ENCODE measurements around the gene COL11A1.
"Not testable (repeated sequence)": the region's sequence is repeated elsewhere in the genome, so short reads cannot be mapped to it uniquely, and the experiment has no call there.

Gene COL11A1

GRCh38 chr1:103075316-103076000 is 32.9 kb downstream of the COL11A1 start:
- DNase-seq: no peak

GRCh38 chr1:103074224-103074623 is 34.1 kb downstream of the COL11A1 start:
- DNase-seq: no peak

- DNase-seq: no peak
Observed at GRCh38 chr1:103069201-103069600, 39.1 kb downstream of the COL11A1 start.

- no peak for DNase-seq
Observed at GRCh38 chr1:103063921-103064320, 44.4 kb downstream of the COL11A1 start.

- no peak for DNase-seq
Observed at GRCh38 chr1:103058391-103058790, 49.9 kb downstream of the COL11A1 start.

GRCh38 chr1:103056423-103056822 is 51.9 kb downstream of the COL11A1 start:
- DNase-seq: no peak

- DNase-seq: not testable (repeated sequence)
Observed at GRCh38 chr1:103028110-103028509, 80.2 kb downstream of the COL11A1 start.

GRCh38 chr1:103025858-103026409 is 82.4 kb downstream of the COL11A1 start:
- no peak for DNase-seq

- no peak for DNase-seq
Observed at GRCh38 chr1:103024051-103024450, 84.3 kb downstream of the COL11A1 start.

GRCh38 chr1:103002005-103002404 is 106.3 kb downstream of the COL11A1 start:
- DNase-seq: no peak

GRCh38 chr1:102978874-102979273 is 129.4 kb downstream of the COL11A1 start:
- no peak for DNase-seq

- no peak for DNase-seq
Observed at GRCh38 chr1:102977292-102977691, 131.0 kb downstream of the COL11A1 start.

GRCh38 chr1:102970496-102971078 is 137.7 kb downstream of the COL11A1 start:
- DNase-seq: no peak

- no peak for DNase-seq
Observed at GRCh38 chr1:102967786-102968185, 140.5 kb downstream of the COL11A1 start.

- no peak for DNase-seq
Observed at GRCh38 chr1:102961549-102961948, 146.8 kb downstream of the COL11A1 start.

- no peak for DNase-seq
Observed at GRCh38 chr1:102954576-102954975, 153.7 kb downstream of the COL11A1 start.

- DNase-seq: no peak
Observed at GRCh38 chr1:102952400-102952799, 155.9 kb downstream of the COL11A1 start.

GRCh38 chr1:102942324-102942723 is 166.0 kb downstream of the COL11A1 start:
- DNase-seq: no peak

GRCh38 chr1:102941366-102941947 is 166.9 kb downstream of the COL11A1 start:
- no peak for DNase-seq

GRCh38 chr1:102937401-102937800 is 170.9 kb downstream of the COL11A1 start:
- DNase-seq: no peak

GRCh38 chr1:102933362-102933761 is 175.0 kb downstream of the COL11A1 start:
- not testable (repeated sequence) for DNase-seq

GRCh38 chr1:102919659-102920058 is 188.7 kb downstream of the COL11A1 start:
- DNase-seq: no peak

GRCh38 chr1:102901996-102902395 is 206.3 kb downstream of the COL11A1 start:
- DNase-seq: no peak

GRCh38 chr1:102899935-102900334 is 208.4 kb downstream of the COL11A1 start:
- DNase-seq: no peak
